HCT116 (cell line): Measurements from ENCODE around the gene PLA2G2D.

Source experiments
- CTCF ChIP-seq, 3 experiments: fragments of 200-600 bp in 1 of 3; sonication (generic) in 1 of 3; IDR thresholded peaks in 2 of 3; conservative IDR thresholded peaks in 1 of 3; 2 replicates each; pipeline ENCODE4 v1.5.1; 2012 to 2017; ENCODE audit warnings: low read depth in 2 of 3, low read length in 2 of 3, antibody characterized with exemption in 1 of 3, borderline replicate concordance in 1 of 3, control low read depth in 1 of 3, mild to moderate bottlenecking in 1 of 3, mixed read lengths in 1 of 3, mixed run types in 1 of 3, moderate library complexity in 1 of 3; ENCODE audit not compliant: insufficient read depth in 1 of 3
- EZH2phosphoT487 ChIP-seq: fragments of 200-600 bp; IDR thresholded peaks from 2 replicates; pipeline ENCODE4 v1.6.1; 2018; ENCODE audit warnings: antibody characterized with exemption, borderline replicate concordance
- POLR2A ChIP-seq: IDR thresholded peaks from 2 replicates; pipeline ENCODE4 v1.7.0; 2011; ENCODE audit warnings: borderline replicate concordance; ENCODE audit not compliant: insufficient read depth, insufficient read length; ENCODE audit errors: extremely low read depth
- RAD21 ChIP-seq: IDR thresholded peaks from 2 replicates; pipeline ENCODE4 v1.6.1; 2012; ENCODE audit warnings: low read depth, mild to moderate bottlenecking
- SIN3A ChIP-seq: IDR thresholded peaks from 2 replicates; pipeline ENCODE4 v1.6.1; 2012; ENCODE audit warnings: low read depth
- SRF ChIP-seq: IDR thresholded peaks from 2 replicates; pipeline ENCODE4 v1.6.1; 2012; ENCODE audit warnings: low read depth
- TCF7L2 ChIP-seq: IDR thresholded peaks from 2 replicates; pipeline ENCODE4 v1.7.0; 2011; ENCODE audit warnings: borderline replicate concordance, inconsistent platforms; ENCODE audit not compliant: insufficient read depth, insufficient read length; ENCODE audit errors: extremely low read depth

GRCh38 chr1:20126806-20127440 lies 7.6 kb upstream of the PLA2G2D start:
- TF ChIP-seq CTCF (IDR thresholded peaks at IDR 0.05 in 2 of 3, conservative IDR thresholded peaks at IDR 0.05 in 1 of 3; ENCODE audit: borderline replicate concordance in 1 of 3, insufficient read depth in 1 of 3, low read depth in 2 of 3, low read length in 2 of 3) (no peak), EZH2phosphoT487 (no peak), RAD21 (no peak), SIN3A (no peak), POLR2A (no peak), TCF7L2 (no peak), SRF (no peak)
